Esophagus squamous epithelium (tissue), 5 donors: ENCODE measurements around the gene KBTBD13. TPM values are rescaled to one million over a fixed set of nuclear protein-coding genes. Genes with fewer than 3 reads are reported as not detected.

ENCODE experiments used
- DNase-seq: peaks from one replicate; lab custom pipeline; 2025; lab: John Stamatoyannopoulos, UW
- H3K27ac ChIP-seq, 4 donors: fragments of 200-600 bp; sonication (generic); one replicate each; pipeline ENCODE4 v1.5.1; 2016 to 2019; ENCODE audit warnings: mild to moderate bottlenecking in 1 of 4
- H3K27me3 ChIP-seq, 4 donors: fragments of 200-600 bp; sonication (generic); 1 replicate in 3 of 4; 2 replicates in 1 of 4; pipeline versions ENCODE4 v1.5.1 to v1.6.0; 2017 to 2021; ENCODE audit warnings: antibody characterized with exemption in 1 of 4
- H3K36me3 ChIP-seq, 3 donors: fragments of 200-600 bp; sonication (generic); one replicate each; pipeline ENCODE4 v1.5.1; 2016 to 2019
- H3K4me1 ChIP-seq, 3 donors: fragments of 200-600 bp; sonication (generic); one replicate each; pipeline ENCODE4 v1.5.1; 2017 to 2019
- H3K4me3 ChIP-seq, 4 donors: fragments of 200-600 bp; sonication (generic); 1 replicate in 3 of 4; 2 replicates in 1 of 4; pipeline ENCODE4 v1.5.1; 2016 to 2019; ENCODE audit warnings: mild to moderate bottlenecking in 2 of 4, moderate library complexity in 1 of 4
- H3K9me3 ChIP-seq, 3 donors: fragments of 200-600 bp; sonication (generic); one replicate each; pipeline ENCODE4 v1.5.1; 2016 to 2019
- CTCF ChIP-seq, 6 experiments: fragments of 450-650 bp in 4 of 6; fragments of 200-600 bp in 2 of 6; sonication (generic) in 2 of 6; IDR thresholded peaks; one replicate each; pipeline ENCODE4 v1.5.1; 2016 to 2019; ENCODE audit warnings: antibody characterized with exemption in 6 of 6, mild to moderate bottlenecking in 4 of 6, moderate library complexity in 4 of 6
- POLR2A ChIP-seq, 4 donors: fragments of 450-650 bp; IDR thresholded peaks; one replicate each; pipeline ENCODE4 v1.6.1; 2017; ENCODE audit warnings: antibody characterized with exemption in 4 of 4, mild to moderate bottlenecking in 4 of 4, moderate library complexity in 3 of 4
- WGBS, 2 donors: methylation state at CpG; one replicate each; pipeline ENCODE4 v1.1.5; 2018; 5-methylcytosine and 5-hydroxymethylcytosine counted together
- intact Hi-C: fragments of 100-400 bp; cut with DNase I; formaldehyde crosslinking; loops from one replicate; pipeline ENCODE4 v1.15.0; 2022
- total RNA-seq, 4 donors: library from RNA; depleted of rRNA; stranded (reverse); fragments of >200 nt; gene quantifications; one replicate each; pipeline ENCODE4 v1.1.0, GENCODE V29; 2016
- donor health status: DM: yes; HTN: yes; CAD: no.

Gene KBTBD13
- total RNA-seq, 4 donors from 2014 or later, result not detected

- intact Hi-C loops, result no loop called here
- no peaks in the 10 kb centered on the region for H3K9me3 ChIP-seq
- WGBS, 2 donors, result 43 to 62% methylated on average over 6 of the region's 7 CpGs
- no peaks in the 10 kb centered on the region for H3K36me3 ChIP-seq
- peak overlapping the region in 3 of 4 donors; percentile 35 to 57 (median 42) for H3K27ac ChIP-seq
- TF ChIP-seq POLR2A (IDR thresholded peaks at IDR 0.05), result no peak
- peak in 3 of 6 experiments; percentile 5 to 16 (median 9) for TF ChIP-seq CTCF (IDR thresholded peaks at IDR 0.05)
- no peak overlapping the region for H3K4me3 ChIP-seq
- H3K27me3 ChIP-seq, result peaks cover 0 to 17% (median 0%) of the 10 kb centered on the region in 4 donors
- H3K4me1 ChIP-seq, result peaks cover 32 to 68% (median 39%) of the 10 kb centered on the region in 3 donors
- no peak for DNase-seq
These were observed 6.7 kb downstream of the KBTBD13 start for GRCh38 chr15:65083262-65083701.

- Histone ChIP-seq H3K4me1 (peaks cover 37 to 81% (median 43%) of the 10 kb centered on the region in 3 donors), H3K36me3 (no peaks in the 10 kb centered on the region), H3K9me3 (no peaks in the 10 kb centered on the region), H3K4me3 (no peak overlapping the region), H3K27ac (peak overlapping the region in 3 of 4 donors; percentile 2 to 89 (median 85)), H3K27me3 (peaks cover 0 to 17% (median 0%) of the 10 kb centered on the region in 4 donors)
- WGBS, 2 donors, result 84 to 100% methylated on average over 2 to 7 of the region's 7 CpGs
- no peak for DNase-seq
- intact Hi-C loops, result no loop called here
- no peak for TF ChIP-seq POLR2A (IDR thresholded peaks at IDR 0.05)
- no peak for TF ChIP-seq CTCF (IDR thresholded peaks at IDR 0.05)
These were observed 8.1 kb downstream of the KBTBD13 start for GRCh38 chr15:65084500-65085206.

- Histone ChIP-seq H3K4me3 (no peak overlapping the region), H3K27ac (peak overlapping the region in 3 of 4 donors; percentile 2 to 89 (median 85)), H3K27me3 (peaks cover 0 to 17% (median 0%) of the 10 kb centered on the region in 4 donors), H3K9me3 (no peaks in the 10 kb centered on the region), H3K36me3 (no peaks in the 10 kb centered on the region), H3K4me1 (peaks cover 37 to 85% (median 45%) of the 10 kb centered on the region in 3 donors)
- TF ChIP-seq POLR2A (IDR thresholded peaks at IDR 0.05), result no peak
- no peak for TF ChIP-seq CTCF (IDR thresholded peaks at IDR 0.05)
- 75 to 93% methylated on average over 2 to 4 of the region's 8 CpGs for WGBS, 2 donors
- no peak for DNase-seq
- intact Hi-C loops, result no loop called here
These were observed 8.7 kb downstream of the KBTBD13 start for GRCh38 chr15:65085207-65085753.

- peaks cover 37 to 80% (median 45%) of the 10 kb centered on the region in 3 donors for H3K4me1 ChIP-seq
- intact Hi-C loops, result no loop called here
These were observed 9.6 kb downstream of the KBTBD13 start for GRCh38 chr15:65085990-65086679.

More at GRCh38 chr15:65085990-65086679, 9.6 kb downstream of the KBTBD13 start:
- no peak for DNase-seq
- Histone ChIP-seq H3K27ac (peak overlapping the region; percentile 59 to 89 (median 83)), H3K9me3 (no peaks in the 10 kb centered on the region), H3K36me3 (no peaks in the 10 kb centered on the region), H3K4me3 (no peak overlapping the region), H3K27me3 (peaks cover 0 to 17% (median 0%) of the 10 kb centered on the region in 4 donors)
- TF ChIP-seq CTCF (IDR thresholded peaks at IDR 0.05) (peak in 2 of 6 experiments; percentile 27 to 32), POLR2A (IDR thresholded peaks at IDR 0.05) (no peak)
- 73 to 83% methylated on average over 1 to 5 of the region's 6 CpGs for WGBS, 2 donors
